Stimulated activated CD4-positive, alpha-beta T cell treated with anti-CD3 and anti-CD28 coated beads, Interleukin-15, amount 100 ng/mL, for 24 hours (primary cell): Measurements from ENCODE around the gene ETNK1.

Experiments used
- DNase-seq: peaks from one replicate; pipeline ENCODE4 v3.0.0-alpha.2; 2020

The ETNK1 gene

GRCh38 chr12:22635812-22636211 lies 10.8 kb downstream of the ETNK1 start:
- no peak for DNase-seq

GRCh38 chr12:22640851-22641250 lies 15.9 kb downstream of the ETNK1 start:
- no peak for DNase-seq

- DNase-seq: no peak
These were observed 16.5 kb downstream of the ETNK1 start for GRCh38 chr12:22641353-22642053.

GRCh38 chr12:22648668-22649067 lies 23.7 kb downstream of the ETNK1 start:
- DNase-seq: no peak

GRCh38 chr12:22653075-22653474 lies 28.1 kb downstream of the ETNK1 start:
- DNase-seq: no peak

- DNase-seq: no peak
These were observed 28.8 kb downstream of the ETNK1 start for GRCh38 chr12:22653791-22654190.

GRCh38 chr12:22656376-22656775 lies 31.4 kb downstream of the ETNK1 start:
- DNase-seq: no peak

GRCh38 chr12:22656831-22657230 lies 31.9 kb downstream of the ETNK1 start:
- DNase-seq: no peak

- no peak for DNase-seq
These were observed 32.6 kb downstream of the ETNK1 start for GRCh38 chr12:22657538-22657937.

- peak; percentile 38 for DNase-seq
These were observed 33.2 kb downstream of the ETNK1 start for GRCh38 chr12:22658214-22658613.

- no peak for DNase-seq
These were observed 37.4 kb downstream of the ETNK1 start for GRCh38 chr12:22662356-22662755.

- DNase-seq: no peak
These were observed 40.5 kb downstream of the ETNK1 start for GRCh38 chr12:22665476-22665875.

- no peak for DNase-seq
These were observed 42.2 kb downstream of the ETNK1 start for GRCh38 chr12:22667122-22667521.

GRCh38 chr12:22668441-22668840 lies 43.5 kb downstream of the ETNK1 start:
- DNase-seq: no peak

- no peak for DNase-seq
These were observed 45.8 kb downstream of the ETNK1 start for GRCh38 chr12:22670762-22671161.

- no peak for DNase-seq
These were observed 48.0 kb downstream of the ETNK1 start for GRCh38 chr12:22672951-22673350.

GRCh38 chr12:22677781-22678574 lies 53.0 kb downstream of the ETNK1 start:
- no peak for DNase-seq

- no peak for DNase-seq
These were observed 57.7 kb downstream of the ETNK1 start for GRCh38 chr12:22682663-22683062.

- no peak for DNase-seq
These were observed 58.2 kb downstream of the ETNK1 start for GRCh38 chr12:22683131-22683530.

GRCh38 chr12:22684140-22685118 lies 59.5 kb downstream of the ETNK1 start:
- DNase-seq: no peak

GRCh38 chr12:22686193-22686592 lies 61.2 kb downstream of the ETNK1 start:
- DNase-seq: no peak

- DNase-seq: no peak
These were observed 62.5 kb downstream of the ETNK1 start for GRCh38 chr12:22687361-22688076.

GRCh38 chr12:22689876-22690275 lies 64.9 kb downstream of the ETNK1 start:
- no peak for DNase-seq
